Transverse colon (tissue), 4 donors: Measurements from ENCODE around the gene PDE7B. TPM values are rescaled to one million over a fixed set of nuclear protein-coding genes. Genes with fewer than 3 reads are reported as not detected.

Source experiments
- DNase-seq: peaks from one replicate; pipeline ENCODE4 v3.0.0-alpha.2; 2019
- H3K27ac ChIP-seq, 4 donors: fragments of 200-600 bp; sonication (generic); 2 replicates each; pipeline ENCODE4 v1.5.1; 2016 to 2018; ENCODE audit warnings: inconsistent platforms in 4 of 4
- H3K27me3 ChIP-seq: fragments of 200-600 bp; sonication (generic); 2 replicates; pipeline ENCODE4 v1.5.1; 2017; ENCODE audit warnings: inconsistent platforms
- H3K36me3 ChIP-seq, 4 donors: fragments of 200-600 bp; sonication (generic); 2 replicates each; pipeline ENCODE4 v1.5.1; 2017 to 2019; ENCODE audit warnings: inconsistent platforms in 4 of 4
- H3K4me1 ChIP-seq, 4 donors: fragments of 200-600 bp; sonication (generic); 2 replicates each; pipeline ENCODE4 v1.5.1; 2017 to 2020; ENCODE audit warnings: inconsistent platforms in 4 of 4
- H3K4me3 ChIP-seq, 4 donors: fragments of 200-600 bp; sonication (generic); 1 replicate in 1 of 4; 2 replicates in 3 of 4; pipeline versions ENCODE4 v1.5.1 to v1.6.1; 2017 to 2019; ENCODE audit warnings: inconsistent platforms in 4 of 4
- H3K9me3 ChIP-seq, 2 donors: fragments of 200-600 bp; sonication (generic); 2 replicates each; pipeline ENCODE4 v1.5.1; 2017 to 2019; ENCODE audit warnings: inconsistent platforms in 2 of 2
- CTCF ChIP-seq, 5 experiments: fragments of 200-600 bp in 3 of 5; fragments of 450-650 bp in 2 of 5; sonication (generic) in 3 of 5; IDR thresholded peaks; 1 replicate in 2 of 5; 2 replicates in 3 of 5; pipeline ENCODE4 v1.5.1; 2016 to 2017; ENCODE audit warnings: antibody characterized with exemption in 5 of 5, inconsistent platforms in 3 of 5, mild to moderate bottlenecking in 2 of 5, moderate library complexity in 1 of 5
- EP300 ChIP-seq: sonication (generic); formaldehyde crosslinking; IDR thresholded peaks from one replicate; pipeline ENCODE4 v1.6.1; 2017; ENCODE audit warnings: antibody characterized with exemption, low read depth
- POLR2A ChIP-seq: fragments of 450-650 bp; IDR thresholded peaks from one replicate; pipeline ENCODE4 v1.6.1; 2016; ENCODE audit warnings: antibody characterized with exemption, mild to moderate bottlenecking, moderate library complexity
- POLR2AphosphoS5 ChIP-seq, 3 donors: sonication (generic); formaldehyde crosslinking; IDR thresholded peaks; one replicate each; pipeline ENCODE4 v1.6.1; 2016; ENCODE audit warnings: antibody characterized with exemption in 3 of 3
- WGBS, 2 donors: methylation state at CpG; one replicate each; pipeline ENCODE4 v1.1.5; 2018; ENCODE audit warnings: low coverage in 1 of 2; 5-methylcytosine and 5-hydroxymethylcytosine counted together
- in situ Hi-C, 4 donors: fragments of 200-750 bp; cut with MboI; loops; one replicate each; pipeline versions ENCODE4 v1.15.0 to v1.15.1; 2017; ENCODE audit warnings: low sequenced_read_pairs in 3 of 4, low pct_ligation_motif_present in 1 of 4, low pct_unique_long_range_greater_than_20kb in 1 of 4
- intact Hi-C: fragments of 100-400 bp; cut with DNase I; formaldehyde crosslinking; loops from one replicate; pipeline ENCODE4 v1.15.1; 2023; ENCODE audit warnings: low total_unique reads
- total RNA-seq, 4 donors: library from RNA; depleted of rRNA; stranded (reverse); fragments of >200 nt; gene quantifications; one replicate each; pipeline ENCODE4 v1.1.0, GENCODE V29; 2016

The PDE7B gene
- total RNA-seq, 4 donors from 2014 or later: 0.40 to 2.2 (median 1.4) TPM

GRCh38 chr6:135871878-135872277, 20.4 kb downstream of the PDE7B start:
- no peak for DNase-seq
- no peaks in the 10 kb centered on the region for H3K4me1 ChIP-seq
- H3K27me3 ChIP-seq: no peaks in the 10 kb centered on the region
- intact Hi-C loops: no loop called here
- WGBS, 2 donors: 84 to 86% methylated on average over 1 of the region's 1 CpG
- no peaks in the 10 kb centered on the region for H3K36me3 ChIP-seq
- TF ChIP-seq POLR2A (no peak), EP300 (no peak), POLR2AphosphoS5 (IDR thresholded peaks at IDR 0.05) (no peak), CTCF (IDR thresholded peaks at IDR 0.05) (no peak)
- in situ Hi-C loops: no loop called here
- H3K4me3 ChIP-seq: no peak overlapping the region
- H3K9me3 ChIP-seq: no peaks in the 10 kb centered on the region
- no peak overlapping the region for H3K27ac ChIP-seq

- no peak for DNase-seq
- in situ Hi-C loops: no loop called here
Measured at GRCh38 chr6:135875446-135875845, 23.9 kb downstream of the PDE7B start.

GRCh38 chr6:135876058-135876457, 24.6 kb downstream of the PDE7B start:
- WGBS, 2 donors: 82 to 97% methylated on average over 2 to 4 of the region's 4 CpGs
- no peak for TF ChIP-seq POLR2AphosphoS5 (IDR thresholded peaks at IDR 0.05)
- TF ChIP-seq CTCF (IDR thresholded peaks at IDR 0.05): no peak
- no peak for TF ChIP-seq EP300
- no peak for TF ChIP-seq POLR2A
- in situ Hi-C loops (no loop called here), intact Hi-C loops (no loop called here)
- H3K36me3 ChIP-seq: no peaks in the 10 kb centered on the region
- no peak overlapping the region for H3K4me3 ChIP-seq
- no peak overlapping the region for H3K27ac ChIP-seq
- H3K4me1 ChIP-seq: peaks cover 0 to 11% (median 0%) of the 10 kb centered on the region in 4 donors
- DNase-seq: no peak
- no peaks in the 10 kb centered on the region for H3K27me3 ChIP-seq
- no peaks in the 10 kb centered on the region for H3K9me3 ChIP-seq

More at GRCh38 chr6:135875446-135875845, 23.9 kb downstream of the PDE7B start:
- no peaks in the 10 kb centered on the region for H3K9me3 ChIP-seq
- TF ChIP-seq CTCF (IDR thresholded peaks at IDR 0.05): no peak
- TF ChIP-seq EP300: no peak
- TF ChIP-seq POLR2A: no peak
- no peak for TF ChIP-seq POLR2AphosphoS5 (IDR thresholded peaks at IDR 0.05)
- intact Hi-C loops: no loop called here
- no peak overlapping the region for H3K27ac ChIP-seq
- H3K36me3 ChIP-seq: no peaks in the 10 kb centered on the region
- H3K27me3 ChIP-seq: no peaks in the 10 kb centered on the region
- 77 to 85% methylated on average over 2 of the region's 2 CpGs for WGBS, 2 donors
- peaks cover 0 to 6% (median 0%) of the 10 kb centered on the region in 4 donors for H3K4me1 ChIP-seq
- no peak overlapping the region for H3K4me3 ChIP-seq

GRCh38 chr6:135877666-135878065, 26.2 kb downstream of the PDE7B start:
- intact Hi-C loops: no loop called here
- no peak for DNase-seq
- H3K27ac ChIP-seq: no peak overlapping the region
- no peaks in the 10 kb centered on the region for H3K27me3 ChIP-seq
- H3K4me3 ChIP-seq: no peak overlapping the region
- TF ChIP-seq EP300 (no peak), POLR2AphosphoS5 (IDR thresholded peaks at IDR 0.05) (no peak), POLR2A (no peak), CTCF (IDR thresholded peaks at IDR 0.05) (no peak)
- 59 to 65% methylated on average over 6 of the region's 6 CpGs for WGBS, 2 donors
- no peaks in the 10 kb centered on the region for H3K9me3 ChIP-seq
- no peaks in the 10 kb centered on the region for H3K36me3 ChIP-seq
- H3K4me1 ChIP-seq: peaks cover 0 to 11% (median 0%) of the 10 kb centered on the region in 4 donors
- in situ Hi-C loops: no loop called here
